ENCODE results near the gene C14orf119. TPM values are rescaled to one million over a fixed set of nuclear protein-coding genes. Genes with fewer than 3 reads are reported as not detected.

C14orf119 gene
- total and polyA plus RNA-seq, 8 donors = 1.8 to 51.8 (median 25.2) TPM; not detected in 1

GRCh38 chr14:23058654-23059504 is 36.4 kb upstream of the C14orf119 start:
- no peak for DNase-seq
- peak overlapping the region in 2 of 5 donors; percentile 79 to 80 for H3K27ac ChIP-seq
- no peak for TF ChIP-seq EP300 (IDR thresholded peaks at IDR 0.05)
- no peak for TF ChIP-seq CTCF (IDR thresholded peaks at IDR 0.05)
- no peak for TF ChIP-seq POLR2A (IDR thresholded peaks at IDR 0.05)
- TF ChIP-seq POLR2AphosphoS5 (IDR thresholded peaks at IDR 0.05) = no peak
- H3K4me1 ChIP-seq = peaks cover 22 to 51% (median 27%) of the 10 kb centered on the region in 4 donors
- H3K36me3 ChIP-seq = peaks cover 48 to 55% (median 54%) of the 10 kb centered on the region in 4 donors
- H3K27me3 ChIP-seq = no peaks in the 10 kb centered on the region
- intact Hi-C loops (cut with DNase I; ENCODE audit: low total_unique reads) = loop anchor here (2.0 kb wide), 1 partner anchor 72 kb away; no protein-coding TSS in a partner anchor
- WGBS, 5 donors = 88 to 91% (median 90%) methylated on average over 29 to 32 of the region's 32 CpGs
- H3K4me3 ChIP-seq = no peak overlapping the region
- H3K9me3 ChIP-seq = no peaks in the 10 kb centered on the region

GRCh38 chr14:23060536-23061260 is 34.6 kb upstream of the C14orf119 start:
- intact Hi-C loops (cut with DNase I; ENCODE audit: low total_unique reads) = no loop called here
- Histone ChIP-seq H3K9me3 (no peaks in the 10 kb centered on the region), H3K27ac (peak overlapping the region in 3 of 5 donors; percentile 16 to 70 (median 67)), H3K4me3 (no peak overlapping the region), H3K27me3 (no peaks in the 10 kb centered on the region), H3K4me1 (peaks cover 22 to 48% (median 26%) of the 10 kb centered on the region in 4 donors), H3K36me3 (peaks cover 66 to 74% (median 72%) of the 10 kb centered on the region in 4 donors)
- 90 to 95% (median 93%) methylated on average over 17 of the region's 17 CpGs for WGBS, 5 donors
- no peak for TF ChIP-seq POLR2A (IDR thresholded peaks at IDR 0.05)
- no peak for TF ChIP-seq EP300 (IDR thresholded peaks at IDR 0.05)
- TF ChIP-seq CTCF (IDR thresholded peaks at IDR 0.05) = no peak
- no peak for TF ChIP-seq POLR2AphosphoS5 (IDR thresholded peaks at IDR 0.05)
- no peak for DNase-seq

- peak overlapping the region in 4 of 5 donors; percentile 24 to 70 (median 50) for H3K27ac ChIP-seq
- DNase-seq = peak; percentile 61 to 75
- H3K4me3 ChIP-seq = no peak overlapping the region
- H3K36me3 ChIP-seq = peaks cover 79 to 87% (median 85%) of the 10 kb centered on the region in 4 donors
- no peaks in the 10 kb centered on the region for H3K9me3 ChIP-seq
- H3K4me1 ChIP-seq = peaks cover 13 to 35% (median 18%) of the 10 kb centered on the region in 4 donors
- TF ChIP-seq CTCF (IDR thresholded peaks at IDR 0.05) (no peak), POLR2AphosphoS5 (IDR thresholded peaks at IDR 0.05) (peak in 2 of 3 donors; percentile 6 to 60), EP300 (IDR thresholded peaks at IDR 0.05) (no peak)
- 9 to 25% (median 23%) methylated on average over 4 of the region's 4 CpGs for WGBS, 5 donors
- intact Hi-C loops (cut with DNase I; ENCODE audit: low total_unique reads) = no loop called here
- no peaks in the 10 kb centered on the region for H3K27me3 ChIP-seq
These were observed 33.3 kb upstream of the C14orf119 start for GRCh38 chr14:23062002-23062401.

GRCh38 chr14:23063601-23064000 is 31.7 kb upstream of the C14orf119 start:
- intact Hi-C loops (cut with DNase I; ENCODE audit: low total_unique reads) = no loop called here

More at GRCh38 chr14:23063601-23064000, 31.7 kb upstream of the C14orf119 start:
- WGBS, 5 donors = 84 to 91% (median 87%) methylated on average over 5 of the region's 5 CpGs
- TF ChIP-seq EP300 (IDR thresholded peaks at IDR 0.05) (no peak), CTCF (IDR thresholded peaks at IDR 0.05) (no peak), POLR2A (IDR thresholded peaks at IDR 0.05) (no peak), POLR2AphosphoS5 (IDR thresholded peaks at IDR 0.05) (no peak)
- no peak for DNase-seq
- no peak overlapping the region for H3K4me3 ChIP-seq
- H3K27ac ChIP-seq = no peak overlapping the region
- H3K9me3 ChIP-seq = no peaks in the 10 kb centered on the region
- H3K4me1 ChIP-seq = peaks cover 9 to 31% (median 20%) of the 10 kb centered on the region in 4 donors
- no peaks in the 10 kb centered on the region for H3K27me3 ChIP-seq
- H3K36me3 ChIP-seq = peaks cover 94 to 100% (median 100%) of the 10 kb centered on the region in 4 donors

Data from stomach (tissue), 9 donors.